T-helper 1 cell (primary cell): Measurements from ENCODE around the gene PHKA2.

Source experiments
- DNase-seq, 5 donors: peaks; one replicate each; pipeline ENCODE4 v3.0.0-alpha.2; 2012 to 2020

Gene PHKA2

GRCh38 chrX:18974993-18975392, 8.9 kb downstream of the PHKA2 start:
- DNase-seq, result no peak

- DNase-seq, result no peak
Observed at GRCh38 chrX:18973527-18974192, 10.3 kb downstream of the PHKA2 start.

- no peak for DNase-seq
Observed at GRCh38 chrX:18971506-18971905, 12.4 kb downstream of the PHKA2 start.

- DNase-seq, result no peak
Observed at GRCh38 chrX:18970465-18970864, 13.4 kb downstream of the PHKA2 start.

GRCh38 chrX:18966624-18967023, 17.3 kb downstream of the PHKA2 start:
- DNase-seq, result no peak

- no peak for DNase-seq
Observed at GRCh38 chrX:18964901-18965300, 19.0 kb downstream of the PHKA2 start.

GRCh38 chrX:18964026-18964425, 19.9 kb downstream of the PHKA2 start:
- DNase-seq, result no peak

- no peak for DNase-seq
Observed at GRCh38 chrX:18962329-18962728, 21.6 kb downstream of the PHKA2 start.

GRCh38 chrX:18961686-18962085, 22.2 kb downstream of the PHKA2 start:
- DNase-seq, result peak in 1 of 5 donors; percentile 6

- DNase-seq, result no peak
Observed at GRCh38 chrX:18956303-18957032, 27.4 kb downstream of the PHKA2 start.

- no peak for DNase-seq
Observed at GRCh38 chrX:18955676-18956075, 28.2 kb downstream of the PHKA2 start.

- no peak for DNase-seq
Observed at GRCh38 chrX:18951032-18951431, 32.9 kb downstream of the PHKA2 start.

GRCh38 chrX:18949944-18950301, 34.0 kb downstream of the PHKA2 start:
- no peak for DNase-seq

GRCh38 chrX:18949291-18949943, 34.5 kb downstream of the PHKA2 start:
- DNase-seq, result no peak

GRCh38 chrX:18946611-18947010, 37.3 kb downstream of the PHKA2 start:
- no peak for DNase-seq

- no peak for DNase-seq
Observed at GRCh38 chrX:18946157-18946556, 37.8 kb downstream of the PHKA2 start.

- DNase-seq, result no peak
Observed at GRCh38 chrX:18945483-18945882, 38.4 kb downstream of the PHKA2 start.

- no peak for DNase-seq
Observed at GRCh38 chrX:18944482-18944881, 39.4 kb downstream of the PHKA2 start.

- no peak for DNase-seq
Observed at GRCh38 chrX:18941896-18942295, 42.0 kb downstream of the PHKA2 start.

GRCh38 chrX:18938710-18939109, 45.2 kb downstream of the PHKA2 start:
- no peak for DNase-seq

GRCh38 chrX:18937173-18937572, 46.7 kb downstream of the PHKA2 start:
- no peak for DNase-seq

GRCh38 chrX:18935893-18936292, 48.0 kb downstream of the PHKA2 start:
- DNase-seq, result no peak

- no peak for DNase-seq
Observed at GRCh38 chrX:18934708-18935107, 49.2 kb downstream of the PHKA2 start.

- DNase-seq, result no peak
Observed at GRCh38 chrX:18933617-18934016, 50.3 kb downstream of the PHKA2 start.
